ENCODE measurements around the gene PTPN23. TPM values are rescaled to one million over a fixed set of nuclear protein-coding genes. Genes with fewer than 3 reads are reported as not detected.

Gene PTPN23
- total and polyA plus RNA-seq, 2 experiments from 2014 or later, result 17.1 to 18.7 TPM

GRCh38 chr3:47409688-47410416 is 29.0 kb downstream of the PTPN23 start:
- no peak for DNase-seq (ENCODE audit: low read depth in 1 of 2, low spot score in 1 of 2)
- TF ChIP-seq CTCF (IDR thresholded peaks at IDR 0.05; ENCODE audit: low read depth, low read length), result no peak
- H3K36me3 ChIP-seq, result peaks cover 26% of the 10 kb centered on the region

GRCh38 chr3:47410417-47410720 is 29.5 kb downstream of the PTPN23 start:
- no peak for DNase-seq (ENCODE audit: low read depth in 1 of 2, low spot score in 1 of 2)
- H3K4me1 ChIP-seq (ENCODE audit: low read depth), result peaks cover under 1% of the 10 kb centered on the region
- H3K4me3 ChIP-seq, result no peak overlapping the region
- H3K27ac ChIP-seq, result no peak overlapping the region
- no peak for TF ChIP-seq CTCF (IDR thresholded peaks at IDR 0.05; ENCODE audit: low read depth, low read length)
- H3K36me3 ChIP-seq, result peaks cover 29% of the 10 kb centered on the region
- no peaks in the 10 kb centered on the region for H3K27me3 ChIP-seq
- no peaks in the 10 kb centered on the region for H3K9me3 ChIP-seq (ENCODE audit: low read depth)

More at GRCh38 chr3:47409688-47410416, 29.0 kb downstream of the PTPN23 start:
- peaks cover 5% of the 10 kb centered on the region for H3K4me1 ChIP-seq (ENCODE audit: low read depth)
- H3K9me3 ChIP-seq (ENCODE audit: low read depth), result no peaks in the 10 kb centered on the region
- H3K4me3 ChIP-seq, result no peak overlapping the region
- H3K27me3 ChIP-seq, result no peaks in the 10 kb centered on the region
- H3K27ac ChIP-seq, result no peak overlapping the region

GRCh38 chr3:47410801-47411646 is 30.2 kb downstream of the PTPN23 start:
- peaks cover 30% of the 10 kb centered on the region for H3K36me3 ChIP-seq
- no peaks in the 10 kb centered on the region for H3K27me3 ChIP-seq
- H3K4me1 ChIP-seq (ENCODE audit: low read depth), result no peaks in the 10 kb centered on the region
- no peak overlapping the region for H3K4me3 ChIP-seq
- H3K9me3 ChIP-seq (ENCODE audit: low read depth), result no peaks in the 10 kb centered on the region
- H3K27ac ChIP-seq, result no peak overlapping the region
- no peak for TF ChIP-seq CTCF (IDR thresholded peaks at IDR 0.05; ENCODE audit: low read depth, low read length)
- DNase-seq (ENCODE audit: low read depth in 1 of 2, low spot score in 1 of 2), result no peak

- no peak for DNase-seq (ENCODE audit: low read depth in 1 of 2, low spot score in 1 of 2)
- Histone ChIP-seq H3K4me3 (no peak overlapping the region), H3K27me3 (no peaks in the 10 kb centered on the region), H3K36me3 (peaks cover 30% of the 10 kb centered on the region), H3K9me3 (ENCODE audit: low read depth) (no peaks in the 10 kb centered on the region), H3K27ac (no peak overlapping the region), H3K4me1 (ENCODE audit: low read depth) (no peaks in the 10 kb centered on the region)
- no peak for TF ChIP-seq CTCF (IDR thresholded peaks at IDR 0.05; ENCODE audit: low read depth, low read length)
Observed at GRCh38 chr3:47411696-47412452, 31.1 kb downstream of the PTPN23 start.

GRCh38 chr3:47412453-47412756 is 31.6 kb downstream of the PTPN23 start:
- no peak for TF ChIP-seq CTCF (IDR thresholded peaks at IDR 0.05; ENCODE audit: low read depth, low read length)
- DNase-seq (ENCODE audit: low read depth in 1 of 2, low spot score in 1 of 2), result no peak
- no peaks in the 10 kb centered on the region for H3K4me1 ChIP-seq (ENCODE audit: low read depth)
- no peak overlapping the region for H3K27ac ChIP-seq
- H3K9me3 ChIP-seq (ENCODE audit: low read depth), result no peaks in the 10 kb centered on the region
- peaks cover 30% of the 10 kb centered on the region for H3K36me3 ChIP-seq
- H3K4me3 ChIP-seq, result no peak overlapping the region
- no peaks in the 10 kb centered on the region for H3K27me3 ChIP-seq

All from cardiac muscle cell (in vitro differentiated cells and primary cell).